WI38 (cell line): ENCODE measurements around the gene B3GNT4.
"Not testable (repeated sequence)": the region's sequence is repeated elsewhere in the genome, so short reads cannot be mapped to it uniquely, and the experiment has no call there.

Experiments
- H3K4me3 ChIP-seq: 2 replicates; pipeline ENCODE4 v1.5.1; 2011; ENCODE audit warnings: low read depth, mild to moderate bottlenecking, control low read depth, low read length
- CTCF ChIP-seq: IDR thresholded peaks from 2 replicates; pipeline ENCODE4 v1.5.1; 2012; ENCODE audit warnings: low read depth, mild to moderate bottlenecking, control low read depth, low read length

Gene B3GNT4

DNA sequence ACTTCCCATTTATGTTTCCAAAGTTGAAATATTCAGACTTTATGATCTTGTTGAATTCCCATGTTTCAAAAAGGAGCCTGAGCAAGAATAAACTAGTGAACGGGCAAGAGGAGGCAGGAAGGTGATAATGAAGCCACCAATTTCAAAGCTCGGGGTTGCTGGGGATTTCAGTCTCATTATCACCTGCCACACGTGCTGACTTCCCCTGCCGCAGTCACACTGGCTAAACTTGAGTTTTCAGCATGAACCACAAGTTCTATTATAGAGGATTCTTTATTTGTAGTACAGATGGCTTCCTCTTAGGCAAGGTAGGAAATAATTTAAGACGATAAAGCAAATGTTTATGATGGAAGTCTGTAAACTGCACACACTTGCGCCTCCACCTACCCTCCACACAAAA lies 40.5 kb downstream of the B3GNT4 start:
- no peak overlapping the region for H3K4me3 ChIP-seq
- TF ChIP-seq CTCF, result no peak

GRCh38 chr12:122244565-122245371 lies 41.3 kb downstream of the B3GNT4 start:
- no peak overlapping the region for H3K4me3 ChIP-seq
- TF ChIP-seq CTCF, result no peak

GRCh38 chr12:122245553-122245952 lies 42.0 kb downstream of the B3GNT4 start:
- H3K4me3 ChIP-seq, result no peak overlapping the region
- no peak for TF ChIP-seq CTCF

GRCh38 chr12:122250047-122250446 lies 46.5 kb downstream of the B3GNT4 start:
- TF ChIP-seq CTCF, result no peak

DNA sequence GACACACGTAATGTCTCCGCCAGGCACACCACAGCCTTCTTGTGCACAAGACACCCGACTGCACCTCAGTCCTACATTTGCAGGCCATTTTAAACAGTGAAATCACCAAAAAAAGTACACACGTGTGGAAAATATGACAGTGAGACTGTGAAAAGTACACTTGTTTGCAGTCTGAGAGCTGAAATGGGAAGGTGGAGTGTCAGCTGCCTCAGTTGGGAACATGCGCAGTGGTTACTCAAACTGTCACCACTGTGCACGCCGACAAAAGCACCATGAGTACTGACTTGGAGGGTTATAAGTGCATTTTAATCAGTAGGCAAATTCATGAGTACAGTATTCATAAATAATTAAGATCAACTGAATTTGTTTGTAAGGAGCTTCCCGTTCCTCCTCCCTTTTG lies 47.0 kb downstream of the B3GNT4 start:
- no peak overlapping the region for H3K4me3 ChIP-seq
- no peak for TF ChIP-seq CTCF

More at GRCh38 chr12:122250047-122250446, 46.5 kb downstream of the B3GNT4 start:
- no peak overlapping the region for H3K4me3 ChIP-seq

- not testable (repeated sequence) for H3K4me3 ChIP-seq
These were observed 55.0 kb downstream of the B3GNT4 start for GRCh38 chr12:122258462-122258861.
